Stomach (tissue), 9 donors: ENCODE measurements around the gene RTN4. TPM values are rescaled to one million over a fixed set of nuclear protein-coding genes. Genes with fewer than 3 reads are reported as not detected.

Experiments
- DNase-seq, 2 donors: peaks; one replicate each; pipeline versions ENCODE4 v3.0.0 to v3.0.0-alpha.2; 2013 to 2019
- H3K27ac ChIP-seq, 5 donors: fragments of 200-600 bp in 4 of 5; sonication (generic) in 4 of 5; one replicate each; pipeline ENCODE4 v1.5.1; 2013 to 2019; ENCODE audit warnings: mild to moderate bottlenecking in 1 of 5, moderate library complexity in 1 of 5
- H3K27me3 ChIP-seq, 3 donors: fragments of 200-600 bp; sonication (generic); one replicate each; pipeline ENCODE4 v1.5.1; 2017 to 2019; ENCODE audit warnings: mixed run types in 1 of 3
- H3K36me3 ChIP-seq, 4 donors: fragments of 200-600 bp; sonication (generic); 1 replicate in 3 of 4; 2 replicates in 1 of 4; pipeline ENCODE4 v1.5.1; 2016 to 2019
- H3K4me1 ChIP-seq, 4 donors: fragments of 200-600 bp; sonication (generic); one replicate each; pipeline ENCODE4 v1.5.1; 2016 to 2019
- H3K4me3 ChIP-seq, 4 donors: fragments of 200-600 bp; sonication (generic) in 3 of 4; one replicate each; pipeline ENCODE4 v1.5.1; 2016 to 2019; ENCODE audit warnings: mild to moderate bottlenecking in 1 of 4
- H3K9me3 ChIP-seq, 4 donors: fragments of 200-600 bp; sonication (generic); one replicate each; pipeline ENCODE4 v1.5.1; 2016 to 2019
- EP300 ChIP-seq: sonication (generic); formaldehyde crosslinking; IDR thresholded peaks from one replicate; pipeline ENCODE4 v1.6.1; 2017; ENCODE audit warnings: antibody characterized with exemption
- POLR2A ChIP-seq, 4 donors: fragments of 450-650 bp; IDR thresholded peaks; one replicate each; pipeline ENCODE4 v1.6.1; 2016; ENCODE audit warnings: antibody characterized with exemption in 4 of 4, control low read depth in 2 of 4, mild to moderate bottlenecking in 1 of 4, moderate library complexity in 1 of 4
- POLR2AphosphoS5 ChIP-seq, 3 donors: sonication (generic); formaldehyde crosslinking; IDR thresholded peaks; one replicate each; pipeline ENCODE4 v1.6.1; 2016; ENCODE audit warnings: antibody characterized with exemption in 3 of 3
- WGBS, 5 donors: extraction: QIAGEN DNeasy Blood & Tissue Kit in 3 of 5; methylation state at CpG; one replicate each; pipeline versions ENCODE4 v1.1.5 to v1.1.7; 2013 to 2018; 5-methylcytosine and 5-hydroxymethylcytosine counted together
- intact Hi-C: fragments of 100-400 bp; cut with DNase I; formaldehyde crosslinking; loops from one replicate; pipeline ENCODE4 v1.15.1; 2023; ENCODE audit warnings: low total_unique reads
- polyA plus RNA-seq, 3 donors: library from polyadenylated mRNA; stranded (reverse); fragments of 200-250 nt; gene quantifications; one replicate each; pipeline ENCODE4 v1.2.3, GENCODE V29; 2013
- total RNA-seq, 5 donors: library from RNA; depleted of rRNA; stranded (reverse); fragments of >200 nt; gene quantifications; one replicate each; pipeline versions ENCODE4 v1.1.0 to v1.2.3, GENCODE V29; 2014 to 2016
- TF ChIP-seq, protein P1 (sequence below), 7 experiments: fragments of 450-650 bp in 4 of 7; fragments of 200-600 bp in 3 of 7; sonication (generic) in 3 of 7; IDR thresholded peaks; one replicate each; pipeline ENCODE4 v1.5.1; 2016 to 2019; ENCODE audit warnings: antibody characterized with exemption in 7 of 7, control low read depth in 2 of 7, mild to moderate bottlenecking in 1 of 7
- donor health status: healthy with polysubstance abuse.
- donor health status: Bipolar disorder and iron deficiency.
- donor health status: healthy.

The RTN4 gene
- total and polyA plus RNA-seq, 8 donors: 40.8 to 463 (median 126) TPM

- peaks cover 9 to 97% (median 59%) of the 10 kb centered on the region in 4 donors for H3K4me1 ChIP-seq
- H3K9me3 ChIP-seq: no peaks in the 10 kb centered on the region
- DNase-seq: no peak
- intact Hi-C loops: no loop called here
- WGBS, 5 donors: 48 to 52% (median 51%) methylated on average over 3 of the region's 3 CpGs
- TF ChIP-seq, protein P1, sequence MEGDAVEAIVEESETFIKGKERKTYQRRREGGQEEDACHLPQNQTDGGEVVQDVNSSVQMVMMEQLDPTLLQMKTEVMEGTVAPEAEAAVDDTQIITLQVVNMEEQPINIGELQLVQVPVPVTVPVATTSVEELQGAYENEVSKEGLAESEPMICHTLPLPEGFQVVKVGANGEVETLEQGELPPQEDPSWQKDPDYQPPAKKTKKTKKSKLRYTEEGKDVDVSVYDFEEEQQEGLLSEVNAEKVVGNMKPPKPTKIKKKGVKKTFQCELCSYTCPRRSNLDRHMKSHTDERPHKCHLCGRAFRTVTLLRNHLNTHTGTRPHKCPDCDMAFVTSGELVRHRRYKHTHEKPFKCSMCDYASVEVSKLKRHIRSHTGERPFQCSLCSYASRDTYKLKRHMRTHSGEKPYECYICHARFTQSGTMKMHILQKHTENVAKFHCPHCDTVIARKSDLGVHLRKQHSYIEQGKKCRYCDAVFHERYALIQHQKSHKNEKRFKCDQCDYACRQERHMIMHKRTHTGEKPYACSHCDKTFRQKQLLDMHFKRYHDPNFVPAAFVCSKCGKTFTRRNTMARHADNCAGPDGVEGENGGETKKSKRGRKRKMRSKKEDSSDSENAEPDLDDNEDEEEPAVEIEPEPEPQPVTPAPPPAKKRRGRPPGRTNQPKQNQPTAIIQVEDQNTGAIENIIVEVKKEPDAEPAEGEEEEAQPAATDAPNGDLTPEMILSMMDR (IDR thresholded peaks at IDR 0.05): no peak
- TF ChIP-seq POLR2A (IDR thresholded peaks at IDR 0.05): no peak
- no peak for TF ChIP-seq POLR2AphosphoS5 (IDR thresholded peaks at IDR 0.05)
- no peak for TF ChIP-seq EP300
- H3K36me3 ChIP-seq: peaks cover 0 to 44% (median 22%) of the 10 kb centered on the region in 4 donors
- no peak overlapping the region for H3K4me3 ChIP-seq
- H3K27ac ChIP-seq: peak overlapping the region in 1 of 5 donors; percentile 26
- H3K27me3 ChIP-seq: no peaks in the 10 kb centered on the region
Observed at GRCh38 chr2:54983345-54984220, 66.7 kb downstream of the RTN4 start.

DNA sequence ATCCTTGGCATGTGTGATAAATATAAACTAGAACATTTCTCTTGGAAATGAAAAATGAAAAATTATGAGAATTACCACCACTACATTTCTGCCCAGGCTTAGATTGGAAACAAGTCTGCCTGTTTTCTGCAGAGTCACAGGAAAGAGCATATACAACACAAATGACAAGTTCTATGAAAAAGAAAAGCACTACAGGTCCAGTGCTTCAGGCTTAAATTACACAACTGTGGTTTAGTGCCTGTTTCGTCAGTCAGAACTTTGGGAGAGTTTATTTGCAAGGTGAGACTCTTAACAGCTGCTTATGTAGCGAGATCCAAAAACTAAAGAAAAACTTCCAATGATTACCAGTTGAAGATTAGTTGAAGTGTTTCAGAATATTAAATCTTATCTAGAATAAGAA is 68.9 kb downstream of the RTN4 start:
- intact Hi-C loops: no loop called here
- H3K27me3 ChIP-seq: no peaks in the 10 kb centered on the region
- no peaks in the 10 kb centered on the region for H3K9me3 ChIP-seq
- TF ChIP-seq EP300 (no peak), POLR2A (IDR thresholded peaks at IDR 0.05) (no peak), POLR2AphosphoS5 (IDR thresholded peaks at IDR 0.05) (no peak)
- TF ChIP-seq, protein P1 (IDR thresholded peaks at IDR 0.05): no peak
- peaks cover 9 to 94% (median 66%) of the 10 kb centered on the region in 4 donors for H3K4me1 ChIP-seq
- 36 to 51% (median 41%) methylated on average over 2 of the region's 2 CpGs for WGBS, 5 donors
- H3K36me3 ChIP-seq: peaks cover 0 to 38% (median 16%) of the 10 kb centered on the region in 4 donors
- peak overlapping the region in 4 of 5 donors; percentile 2 to 67 (median 54) for H3K27ac ChIP-seq
- no peak for DNase-seq
- no peak overlapping the region for H3K4me3 ChIP-seq

DNA sequence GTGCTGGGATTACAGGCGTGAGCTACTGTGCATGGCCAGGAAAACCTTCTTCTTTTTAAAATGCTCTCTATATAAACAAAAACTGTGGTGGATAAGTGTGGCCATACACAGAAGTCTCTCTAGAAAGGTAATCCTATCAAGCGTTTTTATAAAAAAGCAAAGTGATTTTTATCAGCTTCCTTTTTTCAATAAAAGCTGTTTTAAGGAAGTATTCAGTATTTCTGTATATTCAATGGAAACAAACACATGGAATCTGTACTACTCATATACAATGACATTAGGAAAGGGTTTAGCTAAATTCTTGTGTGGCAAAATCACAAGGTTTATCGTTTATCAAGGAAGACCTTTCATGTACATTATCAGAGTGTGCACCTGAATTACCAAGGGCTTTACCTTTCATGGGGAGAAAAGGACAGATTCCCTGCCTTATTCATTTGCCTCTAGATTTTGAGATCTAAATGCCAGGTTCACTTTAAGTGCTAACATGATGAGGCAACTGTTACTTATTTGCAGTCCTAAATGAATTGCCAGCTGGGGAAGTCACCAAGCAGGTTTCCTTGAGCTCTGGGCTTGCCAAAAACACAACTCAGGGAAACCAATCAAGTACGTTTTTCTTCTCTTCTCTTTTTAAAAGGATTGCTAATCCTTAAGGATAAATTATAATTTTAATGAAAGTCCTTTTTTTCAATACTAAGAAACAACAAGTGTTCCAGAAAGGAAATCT is 70.8 kb downstream of the RTN4 start:
- no peak overlapping the region for H3K4me3 ChIP-seq
- WGBS, 5 donors: 24 to 45% (median 34%) methylated on average over 4 of the region's 4 CpGs
- H3K36me3 ChIP-seq: peaks cover 0 to 33% (median 12%) of the 10 kb centered on the region in 4 donors
- peak; percentile 83 to 86 for DNase-seq
- H3K9me3 ChIP-seq: no peaks in the 10 kb centered on the region
- intact Hi-C loops: no loop called here
- H3K4me1 ChIP-seq: peaks cover 20 to 97% (median 68%) of the 10 kb centered on the region in 4 donors
- TF ChIP-seq EP300: no peak
- peak in 2 of 3 donors; percentile 19 to 70 for TF ChIP-seq POLR2AphosphoS5 (IDR thresholded peaks at IDR 0.05)
- peak overlapping the region; percentile 42 to 67 (median 60) for H3K27ac ChIP-seq
- H3K27me3 ChIP-seq: no peaks in the 10 kb centered on the region

- DNase-seq: peak in 1 of 2 donors; percentile 58
- 36 to 42% (median 40%) methylated on average over 2 of the region's 2 CpGs for WGBS, 5 donors
- H3K9me3 ChIP-seq: no peaks in the 10 kb centered on the region
- intact Hi-C loops: no loop called here
- no peaks in the 10 kb centered on the region for H3K27me3 ChIP-seq
- H3K4me1 ChIP-seq: peaks cover 19 to 93% (median 63%) of the 10 kb centered on the region in 4 donors
- TF ChIP-seq POLR2A (IDR thresholded peaks at IDR 0.05): no peak
- no peak for TF ChIP-seq EP300
- no peak for TF ChIP-seq POLR2AphosphoS5 (IDR thresholded peaks at IDR 0.05)
- TF ChIP-seq, protein P1 (IDR thresholded peaks at IDR 0.05): no peak
- H3K36me3 ChIP-seq: peaks cover 2 to 43% (median 11%) of the 10 kb centered on the region in 4 donors
- H3K4me3 ChIP-seq: no peak overlapping the region
- H3K27ac ChIP-seq: peak overlapping the region in 4 of 5 donors; percentile 14 to 71 (median 38)
Observed at GRCh38 chr2:54977149-54977548, 73.1 kb downstream of the RTN4 start.
